Ramos (cell line): ENCODE measurements around the gene COL9A3.

Experiments
- in situ Hi-C: fragments of 300-500 bp; cut with MboI; formaldehyde crosslinking; loops from one replicate; pipeline ENCODE4 v1.14.3; 2022; ENCODE audit warnings: low sequenced_read_pairs; ENCODE audit not compliant: unreplicated experiment

COL9A3 gene

GRCh38 chr20:62795023-62795761, 21.7 kb upstream of the COL9A3 start:
- in situ Hi-C loops, result loop anchor here (10.0 kb wide), 2 partner anchors 170 to 390 kb away; partner anchors contain the start of gene CABLES2

DNA sequence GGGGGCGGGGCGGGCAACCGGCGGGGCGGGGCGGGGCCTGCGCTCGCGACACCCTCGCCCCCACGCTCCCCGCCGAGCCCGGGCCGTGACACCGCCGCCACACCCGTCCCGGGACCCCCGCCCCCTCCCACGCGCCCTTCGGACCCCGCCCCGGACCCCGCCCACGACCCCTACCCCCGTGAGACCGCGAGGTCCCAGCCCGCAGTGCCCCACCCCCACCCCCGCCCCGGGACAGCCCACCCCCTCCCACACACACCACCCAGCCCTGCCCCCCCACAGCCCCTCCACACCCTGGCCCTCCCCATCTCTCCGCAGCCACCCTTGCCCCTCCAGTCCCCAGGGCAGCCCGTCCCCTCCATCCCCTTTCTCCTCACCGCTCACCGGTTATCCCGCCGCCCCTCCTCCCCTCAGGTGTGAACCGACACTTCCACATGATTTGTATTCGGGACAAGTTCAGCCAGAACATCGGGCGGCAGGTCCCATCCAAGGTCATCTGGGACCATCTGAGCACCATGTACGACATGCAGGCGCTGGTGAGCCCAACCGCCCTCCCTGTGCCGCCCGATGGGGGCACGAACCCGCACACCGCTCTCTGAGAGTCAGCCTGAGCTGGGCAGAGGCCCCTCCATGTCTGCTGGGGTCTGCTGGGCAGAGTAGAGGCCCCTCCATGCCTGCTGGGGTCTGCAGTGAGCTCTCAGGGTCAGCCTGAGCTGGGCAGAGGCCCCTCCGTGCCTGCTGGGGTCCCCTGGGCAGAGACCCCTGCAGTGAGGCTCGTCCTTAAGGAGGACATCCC, 20.0 kb upstream of the COL9A3 start:
- in situ Hi-C loops, result loop anchor here (10.0 kb wide), 2 partner anchors 172 to 392 kb away; partner anchors contain the start of gene CABLES2

- in situ Hi-C loops, result loop anchor here (10.0 kb wide), 2 partner anchors 173 to 393 kb away; partner anchors contain the start of gene CABLES2
These were observed 18.9 kb upstream of the COL9A3 start for GRCh38 chr20:62797671-62798532.

- in situ Hi-C loops, result loop anchor here (10.0 kb wide), 2 partner anchors 174 to 394 kb away; partner anchors contain the start of gene CABLES2
These were observed 17.8 kb upstream of the COL9A3 start for GRCh38 chr20:62799036-62799435.

DNA sequence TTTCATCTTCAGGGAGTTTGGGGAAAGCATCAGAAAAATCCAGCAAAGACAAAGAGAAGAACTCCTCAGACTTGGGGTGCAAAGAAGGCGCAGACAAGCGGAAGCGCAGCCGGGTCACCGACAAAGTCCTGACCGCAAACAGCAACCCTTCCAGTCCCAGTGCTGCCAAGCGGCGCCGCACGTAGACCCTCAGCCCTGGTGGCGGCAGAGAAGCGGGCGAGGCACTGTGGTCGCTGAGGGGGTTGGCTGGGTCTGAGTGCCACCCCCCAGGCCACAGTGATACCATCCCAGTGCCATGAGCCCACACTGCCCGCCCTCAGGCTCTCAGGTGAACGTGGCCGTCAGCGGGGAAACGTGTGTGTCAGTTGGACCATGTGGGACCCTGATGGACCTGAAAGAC, 17.4 kb upstream of the COL9A3 start:
- in situ Hi-C loops, result loop anchor here (10.0 kb wide), 2 partner anchors 175 to 395 kb away; partner anchors contain the start of gene CABLES2

DNA sequence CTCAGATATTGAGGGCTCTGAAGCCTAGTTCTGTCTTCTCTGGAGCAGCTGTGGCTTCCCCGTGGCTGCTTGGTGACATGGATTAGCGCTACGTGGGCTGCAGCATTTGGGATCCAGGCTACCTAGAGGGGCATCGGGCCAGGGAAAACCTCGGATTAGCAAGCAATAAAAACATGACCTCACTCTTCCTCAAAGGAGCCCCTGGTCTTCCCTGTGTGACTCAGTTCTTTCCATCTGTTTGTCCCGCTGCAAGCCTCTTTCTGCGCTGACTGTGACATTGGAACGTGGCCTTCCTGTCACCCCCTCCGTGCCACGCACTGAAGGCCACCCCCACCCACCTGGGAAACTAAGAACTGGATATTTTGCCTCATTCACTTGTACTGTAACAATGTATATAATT, 17.0 kb upstream of the COL9A3 start:
- in situ Hi-C loops, result loop anchor here (10.0 kb wide), 2 partner anchors 175 to 395 kb away; partner anchors contain the start of gene CABLES2

GRCh38 chr20:62800314-62801259, 16.3 kb upstream of the COL9A3 start:
- in situ Hi-C loops, result no loop called here

GRCh38 chr20:62801284-62802010, 15.4 kb upstream of the COL9A3 start:
- in situ Hi-C loops, result no loop called here

- in situ Hi-C loops, result no loop called here
These were observed 14.7 kb upstream of the COL9A3 start for GRCh38 chr20:62802026-62802712.

DNA sequence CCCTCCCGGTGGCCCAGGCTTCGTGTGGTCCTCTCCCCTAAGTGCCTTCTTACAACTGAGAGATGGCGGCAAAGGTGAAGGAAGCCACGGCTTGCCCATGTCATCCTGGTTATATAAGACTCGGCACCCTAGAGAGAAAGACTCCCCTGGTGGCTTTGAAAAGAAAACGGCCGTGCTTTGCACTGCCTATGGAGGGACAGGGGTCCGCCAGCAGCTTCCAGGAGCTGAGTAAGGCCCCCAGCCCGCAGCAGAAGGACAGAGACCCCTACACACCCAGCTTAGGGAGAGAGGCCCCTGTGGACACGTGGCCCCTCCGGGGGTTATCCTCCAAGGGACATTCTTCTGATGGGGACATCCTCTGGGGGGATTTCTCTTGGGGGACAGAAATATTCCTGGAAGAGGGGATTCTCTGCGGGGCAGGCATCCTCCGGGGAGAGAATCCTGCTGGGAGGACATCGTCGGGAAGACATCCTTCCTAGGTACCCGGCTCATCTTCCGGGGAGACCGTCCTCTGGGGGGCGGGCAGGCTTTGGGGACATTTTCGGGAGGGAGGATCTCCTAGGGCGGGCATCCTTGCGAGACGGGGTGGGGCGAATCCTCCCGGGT, 12.7 kb upstream of the COL9A3 start:
- in situ Hi-C loops, result no loop called here

- in situ Hi-C loops, result no loop called here
These were observed 12.2 kb upstream of the COL9A3 start, which contains the start of gene OGFR for GRCh38 chr20:62804627-62805154. Gene OGFR (plus strand): TSS chr20:62804835. CDS start chr20:62804860, 25 bp downstream.

- in situ Hi-C loops, result no loop called here
These were observed 11.6 kb upstream of the COL9A3 start for GRCh38 chr20:62805155-62805710.

DNA sequence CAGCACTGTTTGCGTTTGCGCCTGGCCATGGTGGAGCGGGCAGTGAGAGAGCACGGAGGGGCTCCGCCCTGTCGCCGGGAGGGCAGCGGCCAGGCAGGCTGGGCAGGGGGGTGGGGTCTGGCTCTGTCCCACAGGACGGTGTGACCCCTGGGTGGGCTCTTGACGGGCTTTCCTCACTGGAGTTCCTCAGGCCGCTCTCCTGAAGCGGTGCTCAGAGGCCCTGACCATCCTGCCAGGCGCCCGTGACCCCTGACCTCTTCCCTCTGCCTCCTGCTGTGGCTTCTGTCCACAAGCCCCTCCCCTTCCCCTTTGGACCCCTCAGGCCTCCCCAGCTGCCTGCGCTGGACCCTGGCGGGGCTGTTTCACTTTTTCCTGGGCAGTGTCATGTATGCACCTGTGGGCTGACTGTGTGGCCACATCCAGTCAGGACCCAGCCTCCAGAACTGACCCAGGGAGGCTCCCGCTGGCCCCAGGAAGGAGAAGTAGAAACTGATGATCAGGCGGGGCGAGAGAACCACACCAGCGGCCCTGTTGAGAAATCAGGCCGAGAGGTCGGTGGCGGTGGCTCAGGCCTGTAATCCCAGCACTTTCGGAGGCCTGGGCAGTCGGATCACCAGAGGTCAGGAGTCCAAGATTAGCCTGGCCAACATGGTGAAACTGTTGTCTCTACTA, 11.0 kb upstream of the COL9A3 start:
- in situ Hi-C loops, result no loop called here

- in situ Hi-C loops, result no loop called here
These were observed 10.3 kb upstream of the COL9A3 start for GRCh38 chr20:62806383-62807050.

DNA sequence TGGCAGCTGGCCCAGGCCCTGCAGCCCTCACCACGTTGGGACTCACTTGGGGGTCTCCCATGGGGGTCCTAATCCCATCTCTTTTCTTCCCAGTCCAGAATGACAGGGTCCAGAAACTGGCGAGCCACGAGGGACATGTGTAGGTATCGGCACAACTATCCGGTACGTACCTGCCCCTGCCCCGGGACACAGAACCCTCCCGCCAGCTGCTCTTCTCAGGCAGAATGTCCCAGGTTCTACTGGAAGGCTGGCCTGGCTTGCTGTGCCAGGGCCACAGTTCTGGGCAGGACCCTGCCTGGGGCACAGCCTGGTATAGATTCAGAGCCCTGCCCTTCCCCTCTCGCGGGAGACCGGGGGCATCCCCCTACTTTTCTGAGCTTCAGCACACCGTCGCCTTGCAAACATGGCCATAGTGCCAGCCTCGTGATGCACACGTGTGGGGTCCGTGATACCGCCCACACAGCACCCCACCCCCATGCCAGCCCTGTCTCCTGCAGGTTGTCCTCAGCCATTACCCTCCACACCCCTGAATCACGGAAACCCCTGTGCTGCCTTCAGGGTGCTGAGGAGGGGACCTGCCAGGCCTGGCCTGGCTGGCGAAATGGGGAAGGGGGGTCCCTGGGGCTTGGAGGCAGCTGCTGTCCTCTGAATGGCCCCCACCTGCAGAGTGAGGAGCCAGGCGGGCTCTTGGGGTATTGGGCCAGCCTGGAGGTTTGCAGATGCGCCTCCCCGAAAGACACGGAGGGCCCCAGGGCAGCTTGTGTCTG, 9.2 kb upstream of the COL9A3 start:
- in situ Hi-C loops, result no loop called here
